Umbilical cord (tissue), 2 donors: ENCODE results near the gene PLSCR1. TPM values are rescaled to one million over a fixed set of nuclear protein-coding genes. Genes with fewer than 3 reads are reported as not detected.

ENCODE experiments used
- DNase-seq: peaks from one replicate; pipeline ENCODE4 v3.0.0-alpha.2; 2015; ENCODE audit warnings: low spot score
- total RNA-seq: library from RNA; depleted of rRNA; stranded (reverse); fragments of >200 nt; gene quantifications from one replicate; pipeline ENCODE4 v1.2.3, GENCODE V29; 2014; ENCODE audit warnings: low replicate concordance; ENCODE audit not compliant: insufficient read depth

Gene PLSCR1
- total RNA-seq, 1 donor from 2014 or later = 42.4 TPM

DNA sequence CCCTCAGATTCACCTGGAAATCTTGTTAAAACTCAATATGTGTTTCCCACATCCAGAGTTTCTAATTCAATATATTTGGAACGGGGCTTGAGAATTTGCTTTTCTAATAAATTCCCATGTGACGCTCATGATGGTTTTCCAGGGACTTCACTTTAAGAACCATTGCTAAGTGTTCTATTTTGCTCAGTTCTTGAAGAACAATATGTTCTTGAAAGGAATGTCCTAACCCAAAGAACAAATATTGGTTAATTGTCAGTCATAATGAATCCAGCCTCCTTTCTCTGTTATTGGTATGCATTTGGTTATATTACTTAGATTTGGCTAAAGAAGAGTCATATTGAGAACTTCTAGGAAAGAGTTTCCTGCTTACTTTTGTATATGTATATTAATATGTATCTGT lies 70.7 kb downstream of the PLSCR1 start:
- no peak for DNase-seq

DNA sequence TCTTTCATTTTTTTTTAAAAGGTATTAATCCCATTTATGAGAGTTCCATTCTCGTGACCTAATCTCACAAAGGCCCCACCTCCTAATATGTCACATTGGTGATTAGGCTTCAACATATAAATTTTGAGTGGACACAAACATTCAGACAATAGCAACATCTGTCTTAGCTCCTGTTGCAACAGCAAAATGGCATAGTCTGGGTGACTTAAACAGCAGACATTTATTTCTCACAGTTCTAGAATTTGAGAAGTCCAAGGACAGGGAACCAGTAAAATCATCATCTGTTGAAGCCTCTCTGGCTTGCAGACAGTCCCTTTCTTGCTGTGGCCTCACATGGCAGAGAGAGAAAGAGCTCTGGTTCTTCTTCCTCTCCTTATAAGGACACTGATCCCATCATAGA lies 71.8 kb downstream of the PLSCR1 start:
- no peak for DNase-seq

DNA sequence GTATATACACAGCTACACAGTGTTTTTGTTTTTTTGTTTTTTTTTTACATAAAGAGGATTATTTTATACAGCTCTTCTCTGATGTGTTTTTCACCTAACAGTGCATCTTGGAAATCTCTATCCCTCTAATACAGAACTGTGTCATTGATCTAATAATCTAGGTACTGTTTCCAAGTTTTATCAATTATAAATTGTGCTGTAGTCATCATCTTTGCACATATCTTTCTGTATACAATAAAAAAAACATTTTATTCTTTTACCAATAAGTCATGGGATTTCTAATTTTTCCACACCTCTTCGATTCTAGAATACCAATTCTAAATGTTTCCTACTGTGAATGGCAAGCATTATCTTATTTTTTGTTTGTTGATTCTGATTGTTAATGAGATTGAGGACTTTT lies 73.4 kb downstream of the PLSCR1 start:
- no peak for DNase-seq

DNA sequence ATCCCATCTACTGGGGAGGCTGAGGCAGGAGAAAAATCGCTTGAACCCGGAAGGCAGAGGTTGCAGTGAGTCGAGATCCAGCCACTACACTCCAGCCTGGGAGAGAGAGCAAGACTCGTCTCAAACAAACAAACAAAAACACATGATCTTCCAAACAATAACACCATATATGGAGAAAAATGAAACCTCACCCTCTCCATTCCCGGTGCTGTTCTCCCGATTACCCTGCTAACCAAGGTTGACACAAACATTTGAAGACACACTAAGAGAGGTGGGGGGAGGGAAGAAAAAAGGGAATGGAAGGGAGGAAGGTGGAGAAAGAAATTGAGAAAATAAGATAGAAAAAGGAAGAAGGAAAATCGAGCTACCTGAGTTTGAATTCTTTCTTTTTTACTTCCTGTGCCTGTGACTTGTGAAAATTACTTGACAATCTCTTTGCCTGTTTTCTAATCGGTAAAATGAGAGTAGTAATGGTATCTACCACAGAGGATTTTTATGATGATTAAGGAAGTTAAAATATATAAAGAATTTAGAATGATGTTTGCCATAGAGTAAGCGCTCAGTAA lies 73.9 kb downstream of the PLSCR1 start:
- DNase-seq = no peak

DNA sequence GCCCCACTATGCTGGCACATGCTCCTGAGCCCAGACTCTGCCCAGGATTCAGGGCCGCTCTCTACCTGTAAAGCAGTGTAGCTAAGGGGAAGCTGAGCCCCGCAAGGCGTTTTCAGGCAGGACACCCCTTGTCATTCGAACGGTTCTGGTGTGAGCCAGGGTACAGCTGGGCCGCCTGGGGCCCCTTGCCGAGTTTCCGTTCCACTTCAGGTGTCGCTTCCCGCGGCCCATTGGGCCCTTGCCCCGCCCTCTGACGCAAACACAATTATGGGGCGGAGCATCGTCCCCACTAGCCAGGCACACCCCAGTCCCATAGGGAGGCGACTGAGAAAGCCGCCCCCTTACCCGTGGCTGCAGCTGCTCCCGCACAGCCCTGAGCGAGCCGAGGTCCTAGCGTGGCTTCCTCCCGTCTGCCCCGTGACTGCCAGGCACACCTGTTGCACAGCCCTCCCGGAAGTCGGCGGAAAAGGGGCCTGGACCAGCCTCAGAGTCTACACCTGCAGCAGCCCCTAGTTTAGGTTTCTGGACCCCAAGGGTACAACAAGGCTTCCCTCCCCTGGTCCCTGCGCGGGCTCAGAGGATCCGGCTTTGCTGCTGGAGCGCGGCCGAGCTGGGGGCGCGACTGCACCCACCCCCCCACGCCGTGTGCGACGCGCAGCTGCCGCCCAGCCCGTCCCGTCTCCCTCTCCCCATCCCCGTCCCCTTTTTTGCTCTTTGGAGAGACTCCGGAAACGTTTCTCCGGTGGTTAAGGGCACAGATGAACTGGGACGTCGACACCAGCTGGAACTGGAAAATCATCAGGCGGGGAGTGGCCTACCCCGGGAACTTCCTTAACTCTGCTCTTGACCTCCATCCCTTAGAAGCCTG lies 75.0 kb downstream of the PLSCR1 start, which contains the start of gene PLSCR2:
Gene PLSCR2 (minus strand): TSS at position 412 of the 868 bp plus-strand sequence. CDS start 9,657 bp downstream, outside the sequence.
- peak; percentile 41 for DNase-seq

DNA sequence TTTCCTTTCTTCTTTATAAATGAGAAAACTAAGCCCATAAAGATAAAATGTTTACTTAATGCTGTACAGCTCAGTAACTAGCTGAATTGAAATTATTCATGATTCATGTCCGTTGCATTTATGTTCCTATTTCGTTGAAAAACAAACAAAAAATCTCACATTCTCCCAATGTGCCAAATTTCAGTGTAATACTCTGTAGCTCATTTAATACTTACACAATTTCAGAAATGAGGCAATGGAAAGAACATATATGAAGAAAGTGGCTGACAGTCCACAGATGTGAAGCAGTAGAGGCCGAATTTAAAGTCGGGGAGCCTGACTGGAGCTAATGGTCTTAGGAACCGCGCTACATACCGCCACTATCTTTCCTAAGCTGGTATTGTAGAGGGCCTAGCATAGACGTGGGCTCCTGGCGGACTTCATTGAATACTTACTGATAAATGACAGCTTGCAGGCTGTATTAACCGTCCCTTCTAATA lies 75.7 kb downstream of the PLSCR1 start:
- no peak for DNase-seq

DNA sequence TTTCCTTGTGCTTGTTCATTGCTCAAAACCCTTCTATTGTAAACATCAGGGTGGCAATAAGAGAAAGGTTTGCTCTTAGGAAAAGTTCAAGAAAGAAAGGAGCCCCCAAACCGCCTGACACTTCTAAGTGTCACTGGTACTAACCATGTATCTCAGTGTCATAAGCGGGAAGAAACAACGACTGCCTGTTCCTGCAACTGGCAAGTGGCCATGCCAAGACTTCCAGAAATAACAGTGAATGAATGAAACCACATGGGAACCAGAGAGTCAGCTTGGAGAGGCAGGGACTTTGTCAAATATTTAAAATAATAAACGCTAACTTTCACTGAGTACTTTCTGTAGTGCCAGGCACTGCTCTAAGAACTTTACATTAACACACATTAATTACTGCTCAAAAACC lies 76.2 kb downstream of the PLSCR1 start:
- DNase-seq = no peak

DNA sequence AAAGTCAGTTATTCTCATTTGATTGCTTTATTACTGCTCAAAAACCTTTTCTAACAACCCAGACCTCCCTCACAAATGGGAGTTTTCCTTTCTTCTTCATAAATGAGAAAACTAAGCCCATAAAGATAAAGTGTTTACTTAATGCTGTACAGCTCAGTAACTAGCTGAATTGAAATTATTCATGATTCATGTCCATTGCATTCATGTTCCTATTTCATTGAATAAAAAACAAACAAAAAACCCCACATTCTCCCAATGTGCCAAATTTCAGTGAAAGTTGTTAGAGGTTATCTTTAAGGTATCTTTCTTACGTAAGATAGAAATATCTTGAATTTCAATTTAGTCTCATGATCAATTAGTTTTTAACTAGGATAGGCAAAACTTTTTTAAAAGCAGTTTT lies 77.8 kb downstream of the PLSCR1 start:
- DNase-seq = no peak

DNA sequence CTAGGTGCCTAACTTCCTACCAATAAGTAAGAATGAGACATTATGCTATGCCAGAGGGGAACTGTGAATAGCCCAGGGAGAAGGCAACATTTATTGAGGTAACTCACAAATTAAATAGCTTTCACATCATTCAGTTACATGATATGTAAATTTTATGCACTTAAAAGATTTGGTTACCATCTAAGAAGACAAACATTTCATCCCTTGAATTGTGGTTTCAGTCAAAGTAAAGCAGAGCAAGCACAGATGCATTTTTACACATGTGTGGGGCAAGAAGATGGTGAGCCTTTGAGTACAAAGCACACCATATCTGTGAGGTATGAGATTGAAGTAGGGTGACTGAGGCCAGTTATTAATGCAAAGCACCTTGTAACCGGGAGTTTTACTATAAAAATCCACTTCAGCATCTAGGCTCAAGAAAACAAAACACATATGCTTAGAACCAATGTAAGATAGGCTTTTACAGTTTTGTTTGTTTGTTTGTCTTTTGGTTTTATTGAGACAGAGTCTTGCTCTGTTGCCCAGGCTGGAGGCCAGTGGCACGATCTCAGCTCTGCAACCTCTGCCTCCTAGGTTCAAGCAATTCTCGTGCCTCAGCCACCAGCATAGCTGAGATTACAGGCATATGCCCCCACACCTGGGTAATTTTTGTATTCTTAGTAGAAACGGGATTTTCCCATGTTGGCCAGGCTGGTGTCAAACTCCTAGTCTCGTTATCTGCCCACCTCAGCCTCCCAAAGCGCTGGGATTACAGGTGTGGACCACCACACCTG lies 78.5 kb downstream of the PLSCR1 start:
- DNase-seq = no peak

Other genes starting within 250 kb of the PLSCR1 start
- not detected for gene PLSCR2, start 75.0 kb downstream of the PLSCR1 start, total RNA-seq
- gene PLSCR5, start 60.7 kb upstream of the PLSCR1 start, total RNA-seq = 6.0 TPM